ENCODE measurements around the gene LAIR2.
A peak's percentile ranks its signal among the peaks of the same experiment; 100 is the strongest.

The LAIR2 gene

GRCh38 chr19:54502518-54503048, at the start of gene LAIR2:
LAIR2 (plus strand) TSS chr19:54502831; CDS start chr19:54502919, 88 bp downstream.
- no peak for DNase-seq

- no peak for DNase-seq
Measured at GRCh38 chr19:54453921-54454780, 48.5 kb upstream of the LAIR2 start.

- DNase-seq: no peak
Measured at GRCh38 chr19:54454781-54455675, 47.6 kb upstream of the LAIR2 start.

- DNase-seq: no peak
Measured at GRCh38 chr19:54455786-54456422, 46.7 kb upstream of the LAIR2 start.

GRCh38 chr19:54456423-54457373, 45.9 kb upstream of the LAIR2 start:
- DNase-seq: no peak

GRCh38 chr19:54457773-54458647, 44.6 kb upstream of the LAIR2 start:
- DNase-seq: no peak

- DNase-seq: no peak
Measured at GRCh38 chr19:54458648-54459281, 43.9 kb upstream of the LAIR2 start.

- no peak for DNase-seq
Measured at GRCh38 chr19:54459282-54460229, 43.1 kb upstream of the LAIR2 start.

GRCh38 chr19:54460230-54461005, 42.2 kb upstream of the LAIR2 start:
- DNase-seq: no peak

- DNase-seq: no peak
Measured at GRCh38 chr19:54461210-54461609, 41.4 kb upstream of the LAIR2 start.

GRCh38 chr19:54461613-54462012, 41.0 kb upstream of the LAIR2 start:
- DNase-seq: no peak

GRCh38 chr19:54462047-54462654, 40.5 kb upstream of the LAIR2 start:
- no peak for DNase-seq

- DNase-seq: peak; percentile 81
Measured at GRCh38 chr19:54462655-54463530, 39.7 kb upstream of the LAIR2 start.

- DNase-seq: peak; percentile 99
Measured at GRCh38 chr19:54463531-54464043, 39.0 kb upstream of the LAIR2 start, which contains the start of gene LENG9. LENG9 (minus strand) TSS chr19:54463778; CDS start chr19:54463526, 252 bp downstream.

- peak; percentile 80 for DNase-seq
Measured at GRCh38 chr19:54464044-54464629, 38.5 kb upstream of the LAIR2 start.
